Natural killer cell (primary cell): Measurements from ENCODE around the gene MARK2. TPM values are rescaled to one million over a fixed set of nuclear protein-coding genes. Genes with fewer than 3 reads are reported as not detected.
A peak's percentile ranks its signal among the peaks of the same experiment; 100 is the strongest.

Experiments
- ATAC-seq, 3 donors: fragments of 150-1000 bp in 2 of 3; fragments of 200-7000 bp in 1 of 3; cut with Tn5 transposase; 1 replicate in 1 of 3; 2 replicates in 2 of 3; pipeline ENCODE4 v1.10.0; 2021; ENCODE audit warnings: mild to moderate bottlenecking in 2 of 3, moderate library complexity in 2 of 3
- DNase-seq, 2 donors: peaks; one replicate each; pipeline versions ENCODE4 v3.0.0 to v3.0.0-alpha.2; 2013 to 2021; ENCODE audit warnings: mixed read lengths in 1 of 2
- H3K27ac ChIP-seq: one replicate; pipeline ENCODE4 v1.5.1; 2013; ENCODE audit warnings: mild to moderate bottlenecking, low read length
- H3K27me3 ChIP-seq: one replicate; pipeline ENCODE4 v1.6.1; 2013; ENCODE audit warnings: low read length; ENCODE audit not compliant: control insufficient read depth, insufficient read depth
- H3K36me3 ChIP-seq: one replicate; pipeline ENCODE4 v1.6.1; 2013; ENCODE audit warnings: low read length; ENCODE audit not compliant: control insufficient read depth, insufficient read depth
- H3K4me1 ChIP-seq: one replicate; pipeline ENCODE4 v1.6.1; 2013; ENCODE audit warnings: low read length; ENCODE audit not compliant: control insufficient read depth, insufficient read depth
- H3K4me3 ChIP-seq: one replicate; pipeline ENCODE4 v1.5.1; 2013; ENCODE audit warnings: low read length
- H3K9me3 ChIP-seq: one replicate; pipeline ENCODE4 v1.6.1; 2013; ENCODE audit warnings: low read length; ENCODE audit not compliant: control insufficient read depth, insufficient read depth
- H3K27ac Mint-ChIP-seq, 2 donors: one replicate each; pipeline ENCODE4 v1.8.0; 2022; ENCODE audit warnings: mild to moderate bottlenecking in 2 of 2, mixed read lengths in 2 of 2, moderate library complexity in 1 of 2
- H3K27me3 Mint-ChIP-seq, 2 donors: one replicate each; pipeline ENCODE4 v1.8.0; 2022; ENCODE audit warnings: low read depth in 2 of 2, mixed read lengths in 2 of 2
- H3K36me3 Mint-ChIP-seq: one replicate; pipeline ENCODE4 v1.8.0; 2022; ENCODE audit warnings: mixed read lengths
- H3K4me1 Mint-ChIP-seq, 2 donors: one replicate each; pipeline ENCODE4 v1.8.0; 2022; ENCODE audit warnings: mixed read lengths in 2 of 2
- H3K4me3 Mint-ChIP-seq: one replicate; pipeline ENCODE4 v1.8.0; 2022; ENCODE audit warnings: mild to moderate bottlenecking, moderate library complexity, mixed read lengths
- H3K9me3 Mint-ChIP-seq, 2 donors: one replicate each; pipeline ENCODE4 v1.8.0; 2022; ENCODE audit warnings: mixed read lengths in 2 of 2
- WGBS: methylation state at CpG from one replicate; pipeline ENCODE4 v1.1.7; 2013; ENCODE audit warnings: missing lambda C conversion rate; ENCODE audit not compliant: insufficient coverage; 5-methylcytosine and 5-hydroxymethylcytosine counted together
- intact Hi-C: fragments of 100-400 bp; cut with micrococcal nuclease; formaldehyde crosslinking; loops from one replicate; pipeline ENCODE4 v1.14.2; 2022
- total RNA-seq, 4 donors: library from RNA; stranded (reverse); fragments of 120-200 nt in 1 of 4; gene quantifications; one replicate each; pipeline versions ENCODE4 v1.2.3 to v1.2.4, GENCODE V29; 2013 to 2022
- TF ChIP-seq, protein P1 (sequence below): fragments of 200-600 bp; IDR thresholded peaks from one replicate; pipeline ENCODE4 v1.8.0; 2022; ENCODE audit warnings: antibody characterized with exemption

MARK2 gene
- total RNA-seq, 3 donors from 2014 or later (not counting 1 experiment from before 2014, with no cell fraction given) = 63.8 to 88.4 (median 80.2) TPM

DNA sequence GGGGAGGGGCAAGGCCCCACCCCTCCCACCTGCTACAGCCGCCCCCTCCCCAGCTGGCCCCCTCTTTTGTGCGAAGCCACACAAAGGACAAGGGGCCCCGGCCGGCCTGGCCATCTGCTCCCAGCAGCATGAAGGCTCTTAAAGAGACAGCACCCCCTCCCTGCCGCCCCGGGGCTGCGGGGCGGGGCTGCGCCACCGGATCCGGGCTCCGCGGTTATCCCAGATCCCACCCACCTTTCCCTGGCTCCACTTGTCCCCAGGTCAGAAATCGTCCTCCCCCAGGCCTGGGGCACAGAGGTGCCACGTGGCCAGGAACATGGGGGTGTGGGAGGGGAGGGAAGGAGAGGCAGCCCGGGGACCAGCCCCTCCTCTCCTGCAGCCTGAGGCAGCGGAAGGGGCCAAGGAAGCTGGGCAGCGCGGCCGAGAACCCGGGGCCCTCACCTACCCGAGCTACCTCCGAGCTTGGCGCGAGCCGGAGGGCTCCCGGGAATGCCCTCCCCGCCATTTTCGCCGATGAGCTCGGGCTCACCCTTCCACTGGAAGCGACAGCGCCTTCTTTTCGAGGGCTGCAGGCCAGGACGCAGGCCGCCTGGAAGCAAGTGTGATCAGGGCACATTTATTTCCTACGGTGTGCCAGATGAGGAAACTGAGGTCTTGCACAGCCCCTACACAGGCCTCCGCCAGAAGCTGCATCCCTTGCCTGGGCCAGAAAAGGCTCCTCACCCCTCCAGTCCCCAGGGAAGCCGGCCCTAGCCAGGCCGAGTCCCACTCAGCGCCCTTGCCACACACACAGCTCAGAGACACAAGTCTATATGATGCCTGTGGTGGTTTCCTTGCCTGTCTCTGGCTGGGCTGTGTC is 80.6 kb downstream of the MARK2 start:
- Histone ChIP-seq H3K27me3 (peaks cover 7% of the 10 kb centered on the region), H3K4me1 (peaks cover 38% of the 10 kb centered on the region), H3K27ac (no peak overlapping the region), H3K36me3 (no peaks in the 10 kb centered on the region), H3K4me3 (peak overlapping the region; percentile 7), H3K9me3 (no peaks in the 10 kb centered on the region)
- no peaks in the 10 kb centered on the region for H3K36me3 Mint-ChIP-seq
- H3K27me3 Mint-ChIP-seq = peaks cover 0 to 8% of the 10 kb centered on the region in 2 donors
- intact Hi-C loops = loop anchor here (5.0 kb wide), 2 partner anchors 47 to 228 kb away; no protein-coding TSS in a partner anchor
- H3K4me1 Mint-ChIP-seq = peaks cover 0 to 28% of the 10 kb centered on the region in 2 donors
- no peak for ATAC-seq
- H3K27ac Mint-ChIP-seq = peak overlapping the region in 1 of 2 donors; percentile 43
- WGBS = 30% methylated on average over 41 of the region's 41 CpGs
- no peaks in the 10 kb centered on the region for H3K9me3 Mint-ChIP-seq
- H3K4me3 Mint-ChIP-seq = peak overlapping the region; percentile 17
- peak in 1 of 2 donors; percentile 37 for DNase-seq
- TF ChIP-seq, protein P1, sequence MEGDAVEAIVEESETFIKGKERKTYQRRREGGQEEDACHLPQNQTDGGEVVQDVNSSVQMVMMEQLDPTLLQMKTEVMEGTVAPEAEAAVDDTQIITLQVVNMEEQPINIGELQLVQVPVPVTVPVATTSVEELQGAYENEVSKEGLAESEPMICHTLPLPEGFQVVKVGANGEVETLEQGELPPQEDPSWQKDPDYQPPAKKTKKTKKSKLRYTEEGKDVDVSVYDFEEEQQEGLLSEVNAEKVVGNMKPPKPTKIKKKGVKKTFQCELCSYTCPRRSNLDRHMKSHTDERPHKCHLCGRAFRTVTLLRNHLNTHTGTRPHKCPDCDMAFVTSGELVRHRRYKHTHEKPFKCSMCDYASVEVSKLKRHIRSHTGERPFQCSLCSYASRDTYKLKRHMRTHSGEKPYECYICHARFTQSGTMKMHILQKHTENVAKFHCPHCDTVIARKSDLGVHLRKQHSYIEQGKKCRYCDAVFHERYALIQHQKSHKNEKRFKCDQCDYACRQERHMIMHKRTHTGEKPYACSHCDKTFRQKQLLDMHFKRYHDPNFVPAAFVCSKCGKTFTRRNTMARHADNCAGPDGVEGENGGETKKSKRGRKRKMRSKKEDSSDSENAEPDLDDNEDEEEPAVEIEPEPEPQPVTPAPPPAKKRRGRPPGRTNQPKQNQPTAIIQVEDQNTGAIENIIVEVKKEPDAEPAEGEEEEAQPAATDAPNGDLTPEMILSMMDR = no peak

DNA sequence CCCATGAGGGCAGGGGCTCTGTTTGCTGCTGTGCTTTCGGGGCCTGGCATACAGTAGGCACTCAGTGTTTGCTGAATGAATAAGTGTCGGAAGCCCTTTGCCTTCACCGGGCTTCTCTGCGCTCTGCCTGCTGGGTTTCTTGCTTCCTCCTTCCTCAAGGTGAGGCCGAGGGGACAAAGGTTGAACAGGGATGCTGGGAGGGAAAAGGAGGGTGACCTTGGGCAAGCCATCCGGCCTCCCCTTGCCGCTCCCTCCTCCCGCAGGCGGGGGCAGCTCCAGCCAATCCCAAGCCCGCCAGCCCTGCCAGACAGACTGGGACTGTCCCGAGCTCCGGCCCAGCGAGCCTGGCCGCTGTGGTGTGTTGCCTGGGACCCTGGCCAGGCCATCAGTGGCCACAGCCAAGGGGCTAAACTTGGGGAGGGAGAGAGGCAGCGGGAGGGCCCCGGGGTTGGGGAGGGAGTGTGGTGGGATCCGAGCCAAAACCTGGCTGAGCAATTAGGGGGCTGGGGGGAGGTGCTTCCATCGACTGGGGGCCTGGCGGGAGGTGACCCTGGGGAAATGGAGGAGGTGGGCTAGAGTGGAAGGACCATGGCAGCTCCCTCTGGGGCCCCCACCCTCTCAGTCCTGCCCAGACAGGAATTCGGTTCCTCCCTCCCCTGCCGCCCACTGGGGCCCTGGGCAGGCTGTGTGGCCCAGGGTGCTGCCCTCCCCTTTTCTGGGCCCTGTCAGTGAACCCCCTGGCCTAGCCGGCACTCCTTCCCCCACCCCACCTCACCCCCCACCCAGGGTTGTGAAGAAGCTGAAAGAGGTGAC is 81.4 kb downstream of the MARK2 start:
- no peak for ATAC-seq
- H3K9me3 ChIP-seq = no peaks in the 10 kb centered on the region
- Mint-ChIP-seq H3K4me1 (peaks cover 0 to 23% of the 10 kb centered on the region in 2 donors), H3K9me3 (no peaks in the 10 kb centered on the region), H3K27ac (no peak overlapping the region), H3K36me3 (no peaks in the 10 kb centered on the region), H3K4me3 (no peak overlapping the region), H3K27me3 (peaks cover 0 to 5% of the 10 kb centered on the region in 2 donors)
- H3K27me3 ChIP-seq = peaks cover 4% of the 10 kb centered on the region
- WGBS = 86% methylated on average over 21 of the region's 22 CpGs
- no peak overlapping the region for H3K4me3 ChIP-seq
- H3K4me1 ChIP-seq = peaks cover 38% of the 10 kb centered on the region
- H3K36me3 ChIP-seq = no peaks in the 10 kb centered on the region
- no peak overlapping the region for H3K27ac ChIP-seq
- no peak for DNase-seq
- TF ChIP-seq, protein P1 = no peak
- intact Hi-C loops = no loop called here

DNA sequence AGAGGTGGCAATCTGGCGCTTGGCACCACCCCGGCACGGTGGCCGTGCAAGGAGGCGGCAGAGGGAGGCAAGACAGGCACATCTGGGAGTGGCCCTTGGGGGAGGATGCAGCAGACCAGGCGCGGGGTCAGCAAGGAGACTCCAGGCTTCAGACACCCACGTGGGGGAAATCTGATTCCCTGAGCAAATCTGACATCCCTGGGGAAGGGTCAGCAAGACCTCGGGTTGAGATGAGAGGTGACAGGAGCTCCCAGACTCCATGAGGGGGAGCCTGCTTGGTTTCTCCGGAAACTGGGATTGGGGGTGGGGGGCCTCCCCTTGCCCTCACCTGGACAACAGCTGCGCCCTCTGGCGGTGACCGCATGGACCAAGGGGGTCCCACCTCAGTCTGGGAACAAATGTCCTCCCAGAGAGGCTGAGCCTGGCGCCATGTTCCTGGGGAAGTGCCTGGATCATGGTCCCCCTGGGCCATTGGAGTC is 82.1 kb downstream of the MARK2 start:
- Histone ChIP-seq H3K36me3 (no peaks in the 10 kb centered on the region), H3K9me3 (no peaks in the 10 kb centered on the region), H3K27me3 (peaks cover under 1% of the 10 kb centered on the region), H3K4me1 (peaks cover 33% of the 10 kb centered on the region), H3K27ac (no peak overlapping the region), H3K4me3 (no peak overlapping the region)
- intact Hi-C loops = no loop called here
- Mint-ChIP-seq H3K4me3 (no peak overlapping the region), H3K9me3 (no peaks in the 10 kb centered on the region), H3K36me3 (no peaks in the 10 kb centered on the region), H3K27me3 (peaks cover 0 to 5% of the 10 kb centered on the region in 2 donors), H3K4me1 (peaks cover 0 to 23% of the 10 kb centered on the region in 2 donors), H3K27ac (no peak overlapping the region)
- DNase-seq (peak in 1 of 2 donors; percentile 59), ATAC-seq (no peak)
- WGBS = 49% methylated on average over 14 of the region's 14 CpGs
- TF ChIP-seq, protein P1 = peak; percentile 20
